Stimulated activated CD8-positive, alpha-beta memory T cell treated with anti-CD3 and anti-CD28 coated beads, Interleukin-15, amount 100 ng/mL, for 4 hours (primary cell): ENCODE data around the gene TMEM9B.

Source experiments
- DNase-seq, 2 donors: peaks; one replicate each; pipeline ENCODE4 v3.0.0-alpha.2; 2020; ENCODE audit warnings: low read depth in 2 of 2

TMEM9B gene

GRCh38 chr11:8930456-8931175 is 33.6 kb downstream of the TMEM9B start:
- DNase-seq = no peak

- no peak for DNase-seq
Observed at GRCh38 chr11:8928981-8929615, 35.1 kb downstream of the TMEM9B start.

- DNase-seq = no peak
Observed at GRCh38 chr11:8928205-8928604, 36.0 kb downstream of the TMEM9B start.

- DNase-seq = no peak
Observed at GRCh38 chr11:8927233-8927632, 37.0 kb downstream of the TMEM9B start.

GRCh38 chr11:8926236-8926635 is 38.0 kb downstream of the TMEM9B start:
- DNase-seq = no peak

GRCh38 chr11:8925711-8926110 is 38.5 kb downstream of the TMEM9B start:
- DNase-seq = no peak

GRCh38 chr11:8922691-8923090 is 41.6 kb downstream of the TMEM9B start:
- no peak for DNase-seq

GRCh38 chr11:8917157-8917825 is 47.0 kb downstream of the TMEM9B start:
- no peak for DNase-seq

GRCh38 chr11:8914661-8915018 is 49.6 kb downstream of the TMEM9B start:
- DNase-seq = no peak

GRCh38 chr11:8913961-8914660 is 50.1 kb downstream of the TMEM9B start:
- no peak for DNase-seq

- DNase-seq = peak; percentile 63 to 68
Observed at GRCh38 chr11:8911029-8911823, 53.0 kb downstream of the TMEM9B start, which contains the start of gene AKIP1. Gene AKIP1, plus strand, starts transcription at chr11:8911189. Its CDS starts 261 bp downstream, at chr11:8911450.

- DNase-seq = no peak
Observed at GRCh38 chr11:8910649-8911026, 53.6 kb downstream of the TMEM9B start.

GRCh38 chr11:8908099-8908498 is 56.1 kb downstream of the TMEM9B start:
- DNase-seq = no peak

- DNase-seq = no peak
Observed at GRCh38 chr11:8907116-8907515, 57.1 kb downstream of the TMEM9B start.

- DNase-seq = no peak
Observed at GRCh38 chr11:8905528-8906165, 58.6 kb downstream of the TMEM9B start.

- DNase-seq = no peak
Observed at GRCh38 chr11:8899119-8899753, 65.0 kb downstream of the TMEM9B start.
